GM10248 (cell line): ENCODE results near the gene PRKCB.

Experiments
- CTCF ChIA-PET: fragments of 300-600 bp; sonication (Branson Sonifier 250); formaldehyde crosslinking; extraction: SDS; loops from one replicate; lab custom pipeline; 2021; ENCODE audit warnings: antibody characterized with exemption; lab: Yijun Ruan, JAX
- POLR2A ChIA-PET: fragments of 350-650 bp; sonication (Branson Sonifier 250); formaldehyde crosslinking; extraction: SDS; loops from one replicate; lab custom pipeline; 2020; ENCODE audit warnings: antibody characterized with exemption; lab: Yijun Ruan, JAX
- DNase-seq: peaks from one replicate; pipeline ENCODE4 v3.0.0; 2012; ENCODE audit errors: extremely low spot score
- CTCF ChIP-seq: IDR thresholded peaks from 2 replicates; pipeline ENCODE4 v1.5.1; 2012; ENCODE audit warnings: mild to moderate bottlenecking, low read depth; ENCODE audit errors: extremely low read depth, missing control alignments, control extremely low read depth

Gene PRKCB

DNA sequence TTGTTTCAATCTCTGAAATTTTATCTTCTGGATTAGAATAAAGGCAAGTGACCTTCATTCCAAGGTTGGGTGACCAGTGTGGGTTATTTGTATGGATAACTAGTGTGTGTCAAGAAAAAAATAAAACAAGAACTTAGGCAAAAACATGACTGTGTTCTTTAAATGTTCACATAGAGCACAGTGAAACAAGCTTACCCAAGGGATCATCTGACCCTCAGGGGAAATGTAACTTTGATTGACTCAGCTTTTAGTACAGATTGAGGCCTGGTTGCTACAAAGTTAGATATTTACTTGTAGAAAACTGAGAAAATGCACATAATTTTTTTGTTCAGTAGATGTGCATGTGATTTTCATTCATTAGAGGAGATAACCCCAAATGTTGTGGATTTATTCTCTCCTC is 427.0 kb downstream of the PRKCB start:
- ChIA-PET POLR2A (no interaction called here), CTCF (interaction anchor here (1.5 to 3.7 kb wide), 2 partner anchors 8 to 10 kb away, joined by 3 to 19 read pairs; no protein-coding TSS in a partner anchor)
- no peak for DNase-seq
- no peak for TF ChIP-seq CTCF
